Measurements from ENCODE around the gene OR13C2. TPM values are rescaled to one million over a fixed set of nuclear protein-coding genes. Genes with fewer than 3 reads are reported as not detected.
"Not testable (repeated sequence)": the region's sequence is repeated elsewhere in the genome, so short reads cannot be mapped to it uniquely, and the experiment has no call there.

OR13C2 gene
- total RNA-seq (ENCODE audit: low replicate concordance): not detected in 2 replicates
- long read RNA-seq: 0 reads

- peaks cover 14% of the 10 kb centered on the region for H3K27me3 Mint-ChIP-seq
- H3K4me1 Mint-ChIP-seq (ENCODE audit: unreplicated experiment); H3K9me3 Mint-ChIP-seq; DNase-seq (ENCODE audit: extremely low spot score, unreplicated experiment); H3K4me3 Mint-ChIP-seq; H3K27ac Mint-ChIP-seq; H3K36me3 Mint-ChIP-seq: not testable (repeated sequence)
These were observed at the start of gene OR13C2 for GRCh38 chr9:104605527-104605926. Gene OR13C2, minus strand, starts transcription at chr9:104605627. Its CDS starts 0 bp downstream, at chr9:104605627.

GRCh38 chr9:104635456-104635855 is 30.0 kb upstream of the OR13C2 start:
- H3K27me3 Mint-ChIP-seq: peaks cover 3% of the 10 kb centered on the region
- H3K27ac Mint-ChIP-seq: no peak overlapping the region
- no peak overlapping the region for H3K4me3 Mint-ChIP-seq
- H3K4me1 Mint-ChIP-seq (ENCODE audit: unreplicated experiment): no peaks in the 10 kb centered on the region
- no peak for TF ChIP-seq CTCF (conservative IDR thresholded peaks at IDR 0.05)
- DNase-seq (ENCODE audit: extremely low spot score, unreplicated experiment): no peak
- H3K36me3 Mint-ChIP-seq: no peaks in the 10 kb centered on the region
- peaks cover 11% of the 10 kb centered on the region for H3K9me3 Mint-ChIP-seq

GRCh38 chr9:104633976-104634520 is 28.6 kb upstream of the OR13C2 start:
- peaks cover 3% of the 10 kb centered on the region for H3K27me3 Mint-ChIP-seq
- H3K9me3 Mint-ChIP-seq: peaks cover 5% of the 10 kb centered on the region
- no peak overlapping the region for H3K27ac Mint-ChIP-seq
- DNase-seq (ENCODE audit: extremely low spot score, unreplicated experiment): no peak
- no peak overlapping the region for H3K4me3 Mint-ChIP-seq
- TF ChIP-seq CTCF (conservative IDR thresholded peaks at IDR 0.05): no peak
- H3K4me1 Mint-ChIP-seq (ENCODE audit: unreplicated experiment): no peaks in the 10 kb centered on the region
- H3K36me3 Mint-ChIP-seq: no peaks in the 10 kb centered on the region

- not testable (repeated sequence) for H3K36me3 Mint-ChIP-seq; H3K27me3 Mint-ChIP-seq; H3K4me1 Mint-ChIP-seq (ENCODE audit: unreplicated experiment); H3K4me3 Mint-ChIP-seq; H3K9me3 Mint-ChIP-seq; DNase-seq (ENCODE audit: extremely low spot score, unreplicated experiment); H3K27ac Mint-ChIP-seq
These were observed 20.5 kb upstream of the OR13C2 start for GRCh38 chr9:104625964-104626363.

- Mint-ChIP-seq H3K9me3 (no peaks in the 10 kb centered on the region), H3K27me3 (peaks cover 3% of the 10 kb centered on the region), H3K4me3 (no peak within 1 kb of the TSS), H3K4me1 (ENCODE audit: unreplicated experiment) (no peaks in the 10 kb centered on the region), H3K27ac (no peak within 1 kb of the TSS), H3K36me3 (no peaks in the 10 kb centered on the region)
- DNase-seq (ENCODE audit: extremely low spot score, unreplicated experiment): no peak
- TF ChIP-seq CTCF (conservative IDR thresholded peaks at IDR 0.05): no peak
These were observed 12.7 kb upstream of the OR13C2 start, which contains the start of gene OR13C9 for GRCh38 chr9:104618104-104618503. Gene OR13C9, minus strand, starts transcription at chr9:104618204. Its CDS starts 0 bp downstream, at chr9:104618204.

- Mint-ChIP-seq H3K36me3 (no peaks in the 10 kb centered on the region), H3K4me1 (ENCODE audit: unreplicated experiment) (no peaks in the 10 kb centered on the region), H3K27me3 (peaks cover 3% of the 10 kb centered on the region), H3K27ac (no peak overlapping the region), H3K4me3 (no peak overlapping the region), H3K9me3 (no peaks in the 10 kb centered on the region)
- no peak for DNase-seq (ENCODE audit: extremely low spot score, unreplicated experiment)
- no peak for TF ChIP-seq CTCF (conservative IDR thresholded peaks at IDR 0.05)
These were observed 12.0 kb upstream of the OR13C2 start for GRCh38 chr9:104617418-104617817.

- H3K4me3 Mint-ChIP-seq: no peak overlapping the region
- no peaks in the 10 kb centered on the region for H3K36me3 Mint-ChIP-seq
- peaks cover 5% of the 10 kb centered on the region for H3K27me3 Mint-ChIP-seq
- no peaks in the 10 kb centered on the region for H3K9me3 Mint-ChIP-seq
- no peak overlapping the region for H3K27ac Mint-ChIP-seq
- TF ChIP-seq CTCF (conservative IDR thresholded peaks at IDR 0.05): no peak
- no peak for DNase-seq (ENCODE audit: extremely low spot score, unreplicated experiment)
- no peaks in the 10 kb centered on the region for H3K4me1 Mint-ChIP-seq (ENCODE audit: unreplicated experiment)
These were observed 5.8 kb upstream of the OR13C2 start for GRCh38 chr9:104611213-104611612.

Data from type B pancreatic cell (in vitro differentiated cells).